ENCODE results near the gene NUMB. TPM values are rescaled to one million over a fixed set of nuclear protein-coding genes. Genes with fewer than 3 reads are reported as not detected.
A peak's percentile ranks its signal among the peaks of the same experiment; 100 is the strongest.

NUMB gene
- total RNA-seq, 1 donor from 2014 or later, result 18.2 TPM

DNA sequence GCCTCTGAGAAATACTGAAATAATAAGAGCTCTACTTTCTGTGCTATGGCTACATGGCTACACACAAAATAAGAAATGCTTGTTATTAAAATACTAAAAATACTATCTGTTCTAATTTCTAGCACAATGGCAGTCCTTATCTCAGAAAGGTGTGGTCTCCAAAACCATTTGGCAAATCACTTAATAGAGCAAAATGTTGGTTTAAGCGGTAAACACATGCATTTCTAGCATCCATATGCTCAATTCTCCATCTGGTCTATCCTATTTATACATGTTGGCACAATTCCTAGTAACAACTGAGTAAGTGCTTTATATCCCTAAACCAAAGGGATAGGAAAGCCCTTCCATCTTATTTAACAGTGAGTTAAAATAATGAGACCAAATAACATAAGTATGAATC is 114.0 kb downstream of the NUMB start:
- Histone ChIP-seq H3K36me3 (ENCODE audit: control insufficient read depth, insufficient read depth, low read length) (no peaks in the 10 kb centered on the region), H3K27me3 (ENCODE audit: control insufficient read depth, insufficient read depth, low read length) (no peaks in the 10 kb centered on the region), H3K4me3 (ENCODE audit: low read depth, low read length) (no peak overlapping the region)
- DNase-seq (ENCODE audit: low read depth) (no peak), FAIRE-seq (no peak)
- no peak for TF ChIP-seq CTCF (IDR thresholded peaks at IDR 0.05; ENCODE audit: insufficient read depth, low read length, severe bottlenecking)

- H3K36me3 ChIP-seq (ENCODE audit: control insufficient read depth, insufficient read depth, low read length), result no peaks in the 10 kb centered on the region
- no peak overlapping the region for H3K4me3 ChIP-seq (ENCODE audit: low read depth, low read length)
- H3K27me3 ChIP-seq (ENCODE audit: control insufficient read depth, insufficient read depth, low read length), result no peaks in the 10 kb centered on the region
- FAIRE-seq, result no peak
- TF ChIP-seq CTCF (IDR thresholded peaks at IDR 0.05; ENCODE audit: insufficient read depth, low read length, severe bottlenecking), result no peak
- no peak for DNase-seq (ENCODE audit: low read depth)
These were observed 115.7 kb downstream of the NUMB start for GRCh38 chr14:73342670-73343069.

GRCh38 chr14:73339846-73340595 is 118.3 kb downstream of the NUMB start:
- no peak for DNase-seq (ENCODE audit: low read depth)
- TF ChIP-seq CTCF (IDR thresholded peaks at IDR 0.05; ENCODE audit: insufficient read depth, low read length, severe bottlenecking), result no peak
- Histone ChIP-seq H3K36me3 (ENCODE audit: control insufficient read depth, insufficient read depth, low read length) (no peaks in the 10 kb centered on the region), H3K27me3 (ENCODE audit: control insufficient read depth, insufficient read depth, low read length) (no peaks in the 10 kb centered on the region), H3K4me3 (ENCODE audit: low read depth, low read length) (no peak overlapping the region)
- FAIRE-seq, result peak; percentile 55

- Histone ChIP-seq H3K27me3 (ENCODE audit: control insufficient read depth, insufficient read depth, low read length) (no peaks in the 10 kb centered on the region), H3K4me3 (ENCODE audit: low read depth, low read length) (no peak overlapping the region), H3K36me3 (ENCODE audit: control insufficient read depth, insufficient read depth, low read length) (no peaks in the 10 kb centered on the region)
- no peak for DNase-seq (ENCODE audit: low read depth)
- TF ChIP-seq CTCF (IDR thresholded peaks at IDR 0.05; ENCODE audit: insufficient read depth, low read length, severe bottlenecking), result no peak
- FAIRE-seq, result no peak
These were observed 119.1 kb downstream of the NUMB start for GRCh38 chr14:73339206-73339605.

DNA sequence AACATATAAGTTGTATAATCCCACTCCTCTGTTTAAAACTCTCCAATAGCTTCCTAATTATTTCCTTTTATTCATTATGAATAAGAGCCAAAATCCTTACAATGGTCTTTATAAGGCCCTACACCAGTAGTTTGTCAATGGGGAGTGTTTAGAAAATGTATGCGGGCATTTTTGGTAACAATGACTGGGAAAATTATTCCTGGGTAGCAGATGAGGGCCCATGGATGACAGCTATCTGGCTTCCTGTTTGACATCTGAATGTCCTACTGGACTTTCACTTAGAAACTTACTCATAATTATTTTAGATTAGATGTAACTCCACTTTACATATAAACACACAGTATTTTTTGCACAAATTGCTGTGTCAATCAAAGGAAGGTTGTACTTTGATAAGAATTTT is 119.8 kb downstream of the NUMB start:
- FAIRE-seq (no peak), DNase-seq (ENCODE audit: low read depth) (no peak)
- no peak for TF ChIP-seq CTCF (IDR thresholded peaks at IDR 0.05; ENCODE audit: insufficient read depth, low read length, severe bottlenecking)
- no peak overlapping the region for H3K4me3 ChIP-seq (ENCODE audit: low read depth, low read length)
- H3K36me3 ChIP-seq (ENCODE audit: control insufficient read depth, insufficient read depth, low read length), result no peaks in the 10 kb centered on the region
- H3K27me3 ChIP-seq (ENCODE audit: control insufficient read depth, insufficient read depth, low read length), result no peaks in the 10 kb centered on the region

GRCh38 chr14:73333031-73333430 is 125.3 kb downstream of the NUMB start:
- Histone ChIP-seq H3K27me3 (ENCODE audit: control insufficient read depth, insufficient read depth, low read length) (no peaks in the 10 kb centered on the region), H3K36me3 (ENCODE audit: control insufficient read depth, insufficient read depth, low read length) (no peaks in the 10 kb centered on the region), H3K4me3 (ENCODE audit: low read depth, low read length) (no peak overlapping the region)
- DNase-seq (ENCODE audit: low read depth), result no peak
- FAIRE-seq, result no peak
- TF ChIP-seq CTCF (IDR thresholded peaks at IDR 0.05; ENCODE audit: insufficient read depth, low read length, severe bottlenecking), result no peak
